22Rv1 (cell line): ENCODE measurements around the gene ELP4.

Source experiments
- ZFX ChIP-seq: fragments of 450-650 bp; IDR thresholded peaks from 2 replicates; pipeline ENCODE4 v1.6.1; 2017; ENCODE audit warnings: antibody characterized with exemption, borderline replicate concordance
- TF ChIP-seq, protein P1 (sequence below): fragments of 450-650 bp; IDR thresholded peaks from 2 replicates; pipeline ENCODE4 v1.5.1; 2017; ENCODE audit warnings: mild to moderate bottlenecking

DNA sequence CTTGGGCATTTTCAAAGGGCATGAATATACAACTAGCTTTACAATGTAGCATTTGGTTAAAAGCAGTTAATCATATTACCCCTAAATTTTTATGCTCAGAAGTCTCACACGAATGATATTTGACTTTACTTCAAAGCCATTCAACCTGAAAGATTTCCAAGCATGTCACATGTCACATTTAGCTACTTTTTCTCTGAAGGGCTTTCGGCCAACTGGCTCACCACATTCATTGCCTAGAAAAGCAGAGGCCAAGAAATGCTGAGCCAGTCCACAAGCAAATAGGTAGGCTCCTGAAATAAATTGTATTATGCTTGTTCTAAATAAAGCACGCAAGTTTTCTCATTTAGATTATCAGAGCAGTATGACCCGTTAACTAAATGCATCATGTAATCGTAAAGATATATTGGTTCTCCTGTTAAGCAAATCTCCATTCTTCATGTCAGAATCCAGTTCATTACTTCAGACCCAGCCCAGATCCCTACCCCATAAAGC, 271.0 kb downstream of the ELP4 start:
- TF ChIP-seq, protein P1, sequence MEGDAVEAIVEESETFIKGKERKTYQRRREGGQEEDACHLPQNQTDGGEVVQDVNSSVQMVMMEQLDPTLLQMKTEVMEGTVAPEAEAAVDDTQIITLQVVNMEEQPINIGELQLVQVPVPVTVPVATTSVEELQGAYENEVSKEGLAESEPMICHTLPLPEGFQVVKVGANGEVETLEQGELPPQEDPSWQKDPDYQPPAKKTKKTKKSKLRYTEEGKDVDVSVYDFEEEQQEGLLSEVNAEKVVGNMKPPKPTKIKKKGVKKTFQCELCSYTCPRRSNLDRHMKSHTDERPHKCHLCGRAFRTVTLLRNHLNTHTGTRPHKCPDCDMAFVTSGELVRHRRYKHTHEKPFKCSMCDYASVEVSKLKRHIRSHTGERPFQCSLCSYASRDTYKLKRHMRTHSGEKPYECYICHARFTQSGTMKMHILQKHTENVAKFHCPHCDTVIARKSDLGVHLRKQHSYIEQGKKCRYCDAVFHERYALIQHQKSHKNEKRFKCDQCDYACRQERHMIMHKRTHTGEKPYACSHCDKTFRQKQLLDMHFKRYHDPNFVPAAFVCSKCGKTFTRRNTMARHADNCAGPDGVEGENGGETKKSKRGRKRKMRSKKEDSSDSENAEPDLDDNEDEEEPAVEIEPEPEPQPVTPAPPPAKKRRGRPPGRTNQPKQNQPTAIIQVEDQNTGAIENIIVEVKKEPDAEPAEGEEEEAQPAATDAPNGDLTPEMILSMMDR = no peak
- TF ChIP-seq ZFX = no peak
